ENCODE measurements around the gene NEU1. TPM values are rescaled to one million over a fixed set of nuclear protein-coding genes. Genes with fewer than 3 reads are reported as not detected.
"Not testable (repeated sequence)": the region's sequence is repeated elsewhere in the genome, so short reads cannot be mapped to it uniquely, and the experiment has no call there.

Gene NEU1
- total RNA-seq, 2 donors from 2014 or later, result 27.1 to 29.6 TPM

DNA sequence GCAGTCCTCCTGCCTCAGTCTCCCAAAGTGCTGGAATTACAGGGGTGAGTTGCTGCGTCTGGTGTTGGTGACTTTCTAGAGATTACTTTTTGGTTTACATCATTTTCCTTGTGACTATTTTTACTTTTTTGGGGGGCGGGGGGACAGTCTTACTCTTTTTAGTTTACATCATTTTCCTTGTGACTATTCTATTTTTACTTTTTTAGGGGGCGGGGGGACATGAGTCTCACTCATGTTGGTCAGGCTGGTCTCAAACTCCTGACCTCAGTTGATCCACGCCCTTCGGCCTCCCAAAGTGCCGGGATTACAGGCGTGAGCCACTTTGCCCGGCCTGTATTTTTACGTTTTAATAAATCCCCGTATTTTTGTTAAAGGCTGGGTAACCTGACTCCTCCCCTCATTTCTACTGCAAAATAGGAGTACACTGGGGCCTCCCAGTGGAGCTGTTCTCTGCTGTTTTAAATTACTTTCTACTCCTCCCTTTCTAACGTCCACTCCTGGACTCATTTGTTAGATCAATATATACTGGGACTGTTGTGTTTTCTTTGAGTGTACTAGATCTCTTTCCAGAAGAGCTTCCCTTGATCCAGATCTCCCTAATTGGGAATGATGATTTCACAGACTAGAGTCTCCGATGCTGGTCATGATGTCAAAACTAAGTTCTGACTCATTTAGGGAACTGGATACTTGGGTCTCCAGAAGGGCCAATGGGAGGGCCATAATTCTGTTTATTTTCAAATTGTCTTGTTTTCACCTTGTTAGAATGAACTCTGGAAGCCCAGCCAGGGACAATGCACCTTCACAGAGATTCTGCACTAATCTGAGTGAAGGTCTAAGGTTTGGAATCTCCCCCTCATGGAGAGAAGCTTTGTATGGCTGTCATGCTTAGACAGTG is 25.9 kb downstream of the NEU1 start:
- H3K4me3 Mint-ChIP-seq, result peak overlapping the region; percentile 98
- ATAC-seq, result peak; percentile 22
- DNase-seq, result no peak
- peaks cover 27% of the 10 kb centered on the region for H3K4me1 Mint-ChIP-seq
- H3K27me3 Mint-ChIP-seq, result no peaks in the 10 kb centered on the region
- H3K27ac Mint-ChIP-seq, result peak overlapping the region; percentile 100
- no peaks in the 10 kb centered on the region for H3K9me3 ChIP-seq (ENCODE audit: control insufficient read depth, low read length, poor library complexity, severe bottlenecking)
- peaks cover 5% of the 10 kb centered on the region for H3K36me3 Mint-ChIP-seq (ENCODE audit: low read depth)

DNA sequence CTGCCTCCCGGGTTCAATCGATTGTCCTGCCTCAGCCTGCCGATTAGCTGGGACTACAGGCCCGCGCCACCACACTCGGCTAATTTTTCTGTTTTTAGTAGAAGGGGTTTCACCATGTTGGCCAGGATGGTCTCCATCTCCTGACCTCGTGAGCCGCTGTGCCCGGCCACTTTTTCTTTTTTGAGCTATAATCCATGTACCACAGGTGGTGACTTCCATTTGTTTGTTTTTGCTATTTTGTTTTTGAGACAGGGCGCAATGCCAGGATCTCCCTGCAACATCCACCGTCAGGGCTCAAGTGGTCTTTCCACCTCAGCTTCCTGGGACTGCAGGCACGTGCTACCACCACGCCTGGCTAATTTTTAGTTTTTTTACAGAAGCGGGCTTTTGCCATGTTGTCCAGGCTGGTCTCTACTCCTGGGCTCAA is 26.6 kb downstream of the NEU1 start:
- Mint-ChIP-seq H3K27ac (peak overlapping the region; percentile 100), H3K4me3 (peak overlapping the region; percentile 98), H3K27me3 (no peaks in the 10 kb centered on the region), H3K36me3 (ENCODE audit: low read depth) (peaks cover 5% of the 10 kb centered on the region), H3K4me1 (peaks cover 27% of the 10 kb centered on the region)
- H3K9me3 ChIP-seq (ENCODE audit: control insufficient read depth, low read length, poor library complexity, severe bottlenecking), result no peaks in the 10 kb centered on the region
- no peak for ATAC-seq
- no peak for DNase-seq

DNA sequence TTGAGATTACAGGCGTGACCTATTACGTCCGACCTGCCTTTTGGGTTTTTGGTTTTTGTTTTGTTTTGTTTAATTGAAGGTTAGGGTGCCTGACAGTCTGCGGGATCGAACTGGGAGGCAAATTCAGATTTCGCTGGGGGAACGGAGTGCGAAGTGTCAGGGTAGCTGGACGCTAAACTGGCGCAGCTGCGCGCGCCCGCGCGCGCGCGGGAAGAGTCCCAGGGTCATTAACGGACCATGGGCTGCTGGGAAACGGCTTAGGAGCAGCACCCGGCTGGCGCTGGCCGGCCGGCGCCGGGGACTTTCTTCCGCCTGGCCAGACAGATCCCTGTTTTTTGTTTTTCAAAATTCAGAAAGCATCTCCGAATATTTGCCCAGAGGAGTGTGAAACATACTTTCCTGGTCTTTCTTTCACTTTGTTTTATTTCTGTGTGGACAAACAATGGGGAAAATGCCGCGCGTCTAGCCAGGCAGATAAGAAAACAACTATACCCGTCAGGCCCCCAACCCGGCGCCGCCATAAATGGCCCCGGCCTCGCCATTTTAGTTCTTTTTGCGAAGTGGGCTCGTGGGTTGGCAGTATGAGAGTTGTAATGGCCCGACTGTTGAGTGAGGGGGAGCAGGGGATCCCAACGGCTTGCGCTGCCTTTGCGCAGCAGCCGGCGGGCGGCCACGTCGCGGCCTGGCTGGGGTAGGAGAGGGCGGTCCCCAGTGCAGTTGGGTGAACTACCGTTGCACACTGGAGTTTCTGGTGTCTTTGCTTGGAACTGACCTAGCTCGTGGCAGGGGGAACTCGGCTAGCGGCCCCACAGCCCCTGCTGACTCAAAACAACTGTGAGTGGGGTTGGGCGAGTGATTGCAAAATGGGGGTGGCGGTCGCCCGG is 28.0 kb downstream of the NEU1 start:
- ATAC-seq (peak; percentile 75), DNase-seq (peak; percentile 57 to 77 (median 67))
- H3K4me1 Mint-ChIP-seq, result peaks cover 37% of the 10 kb centered on the region
- peaks cover 5% of the 10 kb centered on the region for H3K36me3 Mint-ChIP-seq (ENCODE audit: low read depth)
- peak overlapping the region; percentile 98 for H3K4me3 Mint-ChIP-seq
- no peaks in the 10 kb centered on the region for H3K9me3 ChIP-seq (ENCODE audit: control insufficient read depth, low read length, poor library complexity, severe bottlenecking)
- H3K27ac Mint-ChIP-seq, result peak overlapping the region; percentile 100
- no peaks in the 10 kb centered on the region for H3K27me3 Mint-ChIP-seq

DNA sequence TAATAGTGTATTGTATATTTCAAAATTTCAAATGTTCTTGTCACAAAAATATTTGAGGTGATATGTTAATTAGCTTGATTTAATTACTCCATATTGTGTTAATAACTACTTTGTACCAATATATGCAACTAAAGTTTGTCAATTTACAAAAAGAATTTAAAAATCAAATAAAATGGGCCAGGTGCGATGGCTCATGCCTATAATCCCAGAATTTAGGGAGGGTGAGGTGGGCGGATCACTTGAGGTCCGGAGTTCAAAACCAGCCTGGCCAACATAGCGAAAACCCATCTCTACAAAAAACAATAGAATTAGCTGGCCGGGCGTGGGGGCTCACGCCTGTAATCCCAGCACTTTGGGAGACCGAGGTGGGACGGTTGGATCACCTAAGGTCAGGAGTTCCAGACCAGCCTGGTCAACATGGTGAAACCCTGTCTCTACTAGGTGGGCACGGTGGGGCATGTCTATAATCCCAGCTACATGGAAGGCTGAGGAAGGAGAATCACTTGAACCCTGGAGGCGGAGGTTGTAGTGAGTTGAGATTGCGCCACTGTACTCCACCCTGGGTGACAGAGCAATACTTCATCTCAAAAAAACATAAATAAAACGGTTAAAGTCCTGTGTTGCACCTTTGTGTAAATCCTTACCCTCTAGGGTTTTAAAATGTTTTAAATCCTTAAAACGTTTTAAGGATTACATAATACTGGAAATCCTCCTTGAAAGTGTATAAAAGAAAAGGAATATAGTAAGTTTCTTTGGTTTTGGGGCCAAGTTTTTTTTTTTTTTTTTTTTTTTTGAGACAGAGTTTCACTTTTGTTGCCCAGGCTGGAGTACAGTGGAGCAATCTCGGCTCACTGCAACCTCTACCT is 31.0 kb downstream of the NEU1 start:
- H3K9me3 ChIP-seq (ENCODE audit: control insufficient read depth, low read length, poor library complexity, severe bottlenecking), result no peaks in the 10 kb centered on the region
- DNase-seq (no peak), ATAC-seq (no peak)
- Mint-ChIP-seq H3K4me3 (peak overlapping the region; percentile 94), H3K27ac (no peak overlapping the region), H3K4me1 (peaks cover 31% of the 10 kb centered on the region), H3K36me3 (ENCODE audit: low read depth) (peaks cover 2% of the 10 kb centered on the region), H3K27me3 (no peaks in the 10 kb centered on the region)

DNA sequence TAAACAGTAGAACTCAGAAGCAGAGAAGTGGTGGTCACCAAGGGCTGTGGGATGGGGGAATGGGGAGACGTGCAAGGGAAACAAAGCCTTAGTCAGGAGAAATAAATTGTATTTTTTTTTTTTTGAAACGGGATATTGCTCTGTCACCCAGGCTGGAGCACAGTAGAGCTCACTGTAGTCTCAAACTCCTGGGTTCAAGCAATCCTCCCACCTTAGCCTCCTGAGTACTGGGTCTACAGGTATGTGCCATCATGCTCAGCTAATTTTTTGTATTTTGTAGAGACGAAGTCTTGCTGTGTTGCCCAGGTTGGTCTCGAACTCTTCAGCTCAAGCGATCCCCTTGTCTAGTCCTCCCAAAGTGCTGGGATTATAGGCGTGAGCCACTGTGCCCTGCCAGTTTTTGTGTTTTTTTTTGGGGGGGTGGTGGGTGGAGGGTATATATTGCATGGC is 31.7 kb downstream of the NEU1 start:
- no peak for DNase-seq
- H3K27ac Mint-ChIP-seq, result peak overlapping the region; percentile 94
- H3K27me3 Mint-ChIP-seq, result no peaks in the 10 kb centered on the region
- ATAC-seq, result no peak
- peaks cover 25% of the 10 kb centered on the region for H3K4me1 Mint-ChIP-seq
- peak overlapping the region; percentile 94 for H3K4me3 Mint-ChIP-seq
- no peaks in the 10 kb centered on the region for H3K9me3 ChIP-seq (ENCODE audit: control insufficient read depth, low read length, poor library complexity, severe bottlenecking)
- H3K36me3 Mint-ChIP-seq (ENCODE audit: low read depth), result peaks cover 2% of the 10 kb centered on the region

DNA sequence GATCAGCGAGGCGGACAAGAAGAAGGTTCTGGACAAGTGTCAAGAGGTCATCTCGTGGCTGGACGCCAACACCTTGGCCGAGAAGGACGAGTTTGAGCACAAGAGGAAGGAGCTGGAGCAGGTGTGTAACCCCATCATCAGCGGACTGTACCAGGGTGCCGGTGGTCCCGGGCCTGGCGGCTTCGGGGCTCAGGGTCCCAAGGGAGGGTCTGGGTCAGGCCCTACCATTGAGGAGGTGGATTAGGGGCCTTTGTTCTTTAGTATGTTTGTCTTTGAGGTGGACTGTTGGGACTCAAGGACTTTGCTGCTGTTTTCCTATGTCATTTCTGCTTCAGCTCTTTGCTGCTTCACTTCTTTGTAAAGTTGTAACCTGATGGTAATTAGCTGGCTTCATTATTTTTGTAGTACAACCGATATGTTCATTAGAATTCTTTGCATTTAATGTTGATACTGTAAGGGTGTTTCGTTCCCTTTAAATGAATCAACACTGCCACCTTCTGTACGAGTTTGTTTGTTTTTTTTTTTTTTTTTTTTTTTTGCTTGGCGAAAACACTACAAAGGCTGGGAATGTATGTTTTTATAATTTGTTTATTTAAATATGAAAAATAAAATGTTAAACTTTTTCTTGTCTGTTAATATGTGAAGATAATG is 32.9 kb downstream of the NEU1 start:
- peak overlapping the region; percentile 94 for H3K27ac Mint-ChIP-seq
- H3K27me3 Mint-ChIP-seq, result no peaks in the 10 kb centered on the region
- peak overlapping the region; percentile 94 for H3K4me3 Mint-ChIP-seq
- ATAC-seq, result peak; percentile 17
- H3K36me3 Mint-ChIP-seq (ENCODE audit: low read depth), result peaks cover 2% of the 10 kb centered on the region
- H3K9me3 ChIP-seq (ENCODE audit: control insufficient read depth, low read length, poor library complexity, severe bottlenecking), result no peaks in the 10 kb centered on the region
- no peak for DNase-seq
- peaks cover 27% of the 10 kb centered on the region for H3K4me1 Mint-ChIP-seq

DNA sequence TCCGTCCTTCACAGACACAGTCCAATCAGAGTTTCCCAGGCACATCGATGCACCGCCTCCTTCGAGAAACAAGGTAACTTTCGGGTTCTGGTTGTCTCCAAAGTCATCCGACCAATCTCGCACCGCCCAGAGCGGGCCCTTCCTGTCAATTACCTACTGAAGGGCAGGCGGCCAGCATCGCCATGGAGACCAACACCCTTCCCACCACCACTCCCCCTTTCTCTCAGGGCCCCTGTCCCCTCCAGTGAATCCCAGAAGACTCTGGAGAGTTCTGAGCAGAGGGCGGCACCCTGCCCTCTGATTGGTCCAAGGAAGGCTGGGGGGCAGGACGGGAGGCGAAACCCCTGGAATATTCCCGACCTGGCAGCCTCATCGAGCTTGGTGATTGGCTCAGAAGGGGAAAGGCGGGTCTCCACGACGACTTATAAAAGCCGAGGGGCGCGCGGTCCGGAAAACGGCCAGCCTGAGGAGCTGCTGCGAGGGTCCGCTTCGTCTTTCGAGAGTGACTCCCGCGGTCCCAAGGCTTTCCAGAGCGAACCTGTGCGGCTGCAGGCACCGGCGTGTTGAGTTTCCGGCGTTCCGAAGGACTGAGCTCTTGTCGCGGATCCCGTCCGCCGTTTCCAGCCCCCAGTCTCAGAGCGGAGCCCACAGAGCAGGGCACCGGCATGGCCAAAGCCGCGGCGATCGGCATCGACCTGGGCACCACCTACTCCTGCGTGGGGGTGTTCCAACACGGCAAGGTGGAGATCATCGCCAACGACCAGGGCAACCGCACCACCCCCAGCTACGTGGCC is 35.1 kb downstream of the NEU1 start, which contains the start of gene HSPA1B:
Gene HSPA1B, plus strand, starts transcription at position 453 of the 794 bp plus-strand sequence. Its CDS starts 213 bp downstream, at position 666.
- Mint-ChIP-seq H3K27ac (peak within 1 kb of the TSS; percentile 95), H3K4me3 (peak within 1 kb of the TSS; percentile 96), H3K27me3 (no peaks in the 10 kb centered on the region), H3K4me1 (peaks cover 27% of the 10 kb centered on the region), H3K36me3 (ENCODE audit: low read depth) (no peaks in the 10 kb centered on the region)
- H3K9me3 ChIP-seq (ENCODE audit: control insufficient read depth, low read length, poor library complexity, severe bottlenecking), result no peaks in the 10 kb centered on the region
- peak; percentile 62 to 82 (median 74) for DNase-seq
- peak; percentile 74 for ATAC-seq

DNA sequence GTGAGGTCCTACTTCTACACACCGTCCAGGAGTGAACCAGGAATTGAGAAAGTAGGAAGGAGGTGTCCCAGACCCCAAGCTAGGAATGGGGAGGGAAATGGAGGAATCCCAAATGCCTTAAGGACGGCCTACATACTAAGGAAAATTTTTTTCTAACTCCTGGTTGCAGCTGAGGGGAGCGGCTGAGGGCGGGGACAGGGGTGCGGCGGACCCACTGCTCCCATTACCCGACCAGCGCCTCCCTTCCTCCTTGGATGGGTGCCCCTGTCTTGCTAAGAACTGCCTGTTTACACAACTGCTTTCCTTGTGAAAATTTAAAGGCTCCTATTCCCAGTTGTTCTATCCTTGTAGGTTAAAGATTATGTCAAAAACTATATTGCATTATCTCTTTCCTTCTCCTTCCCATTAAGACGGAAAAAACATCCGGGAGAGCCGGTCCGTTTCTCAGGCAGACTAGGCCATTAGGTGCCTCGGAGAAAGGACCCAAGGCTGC is 35.8 kb downstream of the NEU1 start:
- H3K27me3 Mint-ChIP-seq, result no peaks in the 10 kb centered on the region
- H3K4me3 Mint-ChIP-seq, result peak overlapping the region; percentile 96
- H3K36me3 Mint-ChIP-seq (ENCODE audit: low read depth), result peaks cover 2% of the 10 kb centered on the region
- H3K27ac Mint-ChIP-seq, result peak overlapping the region; percentile 95
- no peaks in the 10 kb centered on the region for H3K9me3 ChIP-seq (ENCODE audit: control insufficient read depth, low read length, poor library complexity, severe bottlenecking)
- peak; percentile 10 for ATAC-seq
- no peak for DNase-seq
- H3K4me1 Mint-ChIP-seq, result peaks cover 32% of the 10 kb centered on the region

DNA sequence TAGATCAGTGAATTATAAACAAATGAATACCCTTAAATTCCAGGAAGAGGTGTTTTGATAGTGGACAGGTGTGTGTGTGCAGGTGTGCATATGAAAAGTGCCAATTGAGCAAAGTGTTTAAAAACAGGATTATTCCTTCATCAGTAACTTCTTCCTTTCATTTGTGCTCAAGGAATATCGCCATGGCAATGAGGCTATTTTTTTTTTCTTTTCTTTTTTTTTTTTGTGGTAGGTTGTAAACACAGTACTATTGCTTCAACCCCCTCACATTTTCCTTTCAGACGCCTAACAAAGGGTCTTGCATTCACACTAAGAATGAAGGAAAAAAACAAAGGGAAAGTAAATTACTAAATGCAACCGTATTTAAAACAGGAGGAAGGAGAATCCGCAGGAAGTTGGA is 37.1 kb downstream of the NEU1 start:
- Mint-ChIP-seq H3K27ac (peak overlapping the region; percentile 95), H3K27me3 (no peaks in the 10 kb centered on the region)

DNA sequence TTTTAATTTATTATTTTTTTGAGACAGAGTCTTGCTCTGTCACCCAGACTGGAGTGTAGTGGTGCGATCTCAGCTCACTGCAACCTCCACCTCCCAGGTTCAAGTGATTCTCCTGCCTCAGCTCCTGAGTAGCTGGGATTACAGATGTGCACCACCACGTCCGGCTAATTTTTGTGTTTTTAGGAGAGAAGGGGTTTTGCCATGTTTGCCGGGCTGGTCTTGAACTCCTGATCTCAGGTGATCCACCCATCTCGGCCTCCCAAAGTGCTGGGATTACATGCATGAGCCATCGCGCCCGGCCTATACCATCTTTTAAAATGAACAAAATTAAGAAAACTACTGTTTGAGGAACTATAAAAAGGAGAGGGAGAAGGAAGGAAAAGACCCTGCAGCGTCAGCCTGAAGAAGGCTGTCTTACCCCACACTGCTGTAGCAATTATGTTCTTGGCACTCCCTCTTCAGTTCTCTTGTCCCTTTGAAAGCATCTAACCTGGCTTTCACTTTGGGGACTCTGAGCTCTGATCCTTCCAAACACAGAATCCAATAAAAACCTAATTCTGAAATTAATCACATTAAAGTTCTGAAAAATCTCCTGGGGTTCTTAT is 38.9 kb downstream of the NEU1 start:
- Mint-ChIP-seq H3K27ac (peak overlapping the region; percentile 96), H3K4me1 (peaks cover 28% of the 10 kb centered on the region)
- H3K9me3 ChIP-seq (ENCODE audit: control insufficient read depth, low read length, poor library complexity, severe bottlenecking); DNase-seq; H3K4me3 Mint-ChIP-seq; H3K36me3 Mint-ChIP-seq (ENCODE audit: low read depth); ATAC-seq; H3K27me3 Mint-ChIP-seq: not testable (repeated sequence)

More for the DNA sequence above, 37.1 kb downstream of the NEU1 start:
- H3K9me3 ChIP-seq (ENCODE audit: control insufficient read depth, low read length, poor library complexity, severe bottlenecking), result no peaks in the 10 kb centered on the region
- DNase-seq (no peak), ATAC-seq (no peak)
- H3K4me1 Mint-ChIP-seq, result peaks cover 31% of the 10 kb centered on the region
- peaks cover 2% of the 10 kb centered on the region for H3K36me3 Mint-ChIP-seq (ENCODE audit: low read depth)
- H3K4me3 Mint-ChIP-seq, result peak overlapping the region; percentile 53
